ENCODE results near the gene BCL7B. TPM values are rescaled to one million over a fixed set of nuclear protein-coding genes. Genes with fewer than 3 reads are reported as not detected.

The BCL7B gene
- total and polyA plus RNA-seq, 2 of the 13 experiments (the other 11 are each of a cell fraction or from before 2014, with no cell fraction given), result 24.3 to 38.2 TPM

GRCh38 chr7:73596191-73597065 is 38.9 kb upstream of the BCL7B start (continued):
- TF ChIP-seq BCL3 (CRISPR knock-in tag; IDR thresholded peaks at IDR 0.05), result no peak
- no peak for TF ChIP-seq MYC (CRISPR knock-in tag; IDR thresholded peaks at IDR 0.05; ENCODE audit: borderline replicate concordance)
- peak; percentile 88 for TF ChIP-seq AGO1 (IDR thresholded peaks at IDR 0.05; ENCODE audit: low read depth, low read length, poor library complexity, severe bottlenecking)
- TF ChIP-seq ZNF879 (CRISPR knock-in tag; IDR thresholded peaks at IDR 0.05), result no peak
- TF ChIP-seq ZNF609 (CRISPR knock-in tag; IDR thresholded peaks at IDR 0.05; ENCODE audit: borderline replicate concordance), result no peak
- TF ChIP-seq ZNF615 (CRISPR knock-in tag; IDR thresholded peaks at IDR 0.05; ENCODE audit: borderline replicate concordance), result no peak
- no peak for TF ChIP-seq MTF1 (CRISPR knock-in tag; IDR thresholded peaks at IDR 0.05)
- no peak for TF ChIP-seq ZNF414 (CRISPR knock-in tag; IDR thresholded peaks at IDR 0.05)
- TF ChIP-seq ZNF30 (CRISPR knock-in tag; IDR thresholded peaks at IDR 0.05), result no peak
- no peak for TF ChIP-seq DPF2 (CRISPR knock-in tag; IDR thresholded peaks at IDR 0.05; ENCODE audit: borderline replicate concordance, low read depth)
- TF ChIP-seq ZBTB25 (CRISPR knock-in tag; IDR thresholded peaks at IDR 0.05), result no peak
- no peak for TF ChIP-seq NR2F1 (CRISPR knock-in tag; IDR thresholded peaks at IDR 0.05)
- TF ChIP-seq POLR2AphosphoS5 (IDR thresholded peaks at IDR 0.05; ENCODE audit: low read depth, low read length), result peak; percentile 47; the same call in 1 of the 2 replicates
